HG03521 (cell line): ENCODE measurements around the gene DUS4L.

Experiments used
- ATAC-seq: cut with Tn5 transposase; IDR thresholded peaks from one replicate; pipeline ENCODE4 v1.9.1; 2021; ENCODE audit warnings: mild to moderate bottlenecking, moderate library complexity; ENCODE audit not compliant: unreplicated experiment

Gene DUS4L

DNA sequence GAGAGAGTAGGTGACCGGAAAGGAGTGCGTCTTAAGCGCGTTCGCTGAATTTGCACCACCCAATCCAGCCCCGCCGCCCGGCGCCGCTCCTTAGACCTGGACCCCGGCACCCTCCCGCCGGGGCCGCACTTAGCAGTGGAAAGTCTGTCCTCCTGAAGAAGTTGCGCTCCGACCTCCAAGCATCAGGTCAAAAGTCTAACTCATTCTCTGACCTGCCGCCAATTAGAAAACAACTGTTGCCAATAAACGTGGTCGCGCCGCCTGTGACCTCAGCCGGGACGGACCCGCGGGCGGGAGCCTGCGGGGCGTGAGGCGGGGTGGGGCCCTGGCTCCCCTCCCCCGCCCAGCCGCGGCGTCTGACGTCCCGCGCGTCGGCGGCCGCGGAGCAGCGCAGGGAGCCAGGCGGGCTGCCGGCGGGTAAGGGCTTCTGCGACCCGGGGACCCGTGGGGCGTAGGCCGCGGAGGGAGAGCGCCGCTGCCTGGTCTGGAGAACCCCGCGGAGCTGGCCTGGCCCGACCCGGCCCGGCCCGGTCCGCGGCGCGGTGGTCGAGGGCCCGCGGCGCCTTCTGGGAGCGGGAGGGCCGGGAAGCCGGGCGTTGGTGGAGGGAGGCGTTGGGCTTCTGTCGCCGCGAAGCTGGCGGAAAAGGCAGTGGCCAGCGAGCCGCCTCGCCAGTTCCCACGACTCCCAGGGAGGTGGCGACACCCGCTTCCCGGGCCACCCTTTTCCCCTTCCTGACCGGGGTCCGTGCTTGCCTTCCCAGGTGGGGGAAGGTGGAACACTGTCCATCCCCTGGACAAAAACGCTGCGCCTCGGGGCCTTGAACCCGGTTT, 16.3 kb downstream of the DUS4L start, which contains the start of gene BCAP29:
BCAP29 (plus strand) TSS at position 362 of the 831 bp plus-strand sequence. CDS start 527 bp downstream, outside the sequence.
- peak; percentile 91 for ATAC-seq

DNA sequence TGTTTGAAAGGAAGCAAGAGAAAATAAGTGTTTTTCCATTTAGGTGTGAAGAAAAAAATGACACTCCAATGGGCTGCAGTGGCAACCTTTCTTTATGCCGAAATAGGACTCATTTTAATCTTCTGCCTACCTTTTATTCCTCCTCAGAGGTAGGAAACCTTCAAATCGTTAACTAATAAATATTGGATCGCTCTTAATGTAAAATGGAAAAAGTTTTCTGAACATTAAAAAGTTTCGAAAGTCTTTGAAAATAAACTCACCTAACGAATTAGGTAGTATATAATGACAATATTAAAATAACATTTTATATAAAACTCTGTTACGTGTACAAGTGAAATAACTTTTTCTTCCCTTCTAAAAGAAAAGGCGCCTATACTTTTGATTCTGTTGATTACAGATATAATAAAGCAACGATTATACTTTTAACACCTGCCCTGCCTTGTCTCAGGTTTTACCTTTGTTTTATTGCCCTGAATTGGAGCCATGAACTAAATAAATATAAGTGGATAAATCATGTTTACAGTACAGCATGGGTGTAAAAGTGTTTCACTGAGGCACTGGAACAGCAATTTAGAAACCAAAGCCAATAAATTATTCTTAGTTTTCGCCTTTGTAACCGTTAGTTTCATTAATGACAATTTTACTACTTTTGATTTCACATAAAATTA, 17.1 kb downstream of the DUS4L start:
- ATAC-seq: no peak

DNA sequence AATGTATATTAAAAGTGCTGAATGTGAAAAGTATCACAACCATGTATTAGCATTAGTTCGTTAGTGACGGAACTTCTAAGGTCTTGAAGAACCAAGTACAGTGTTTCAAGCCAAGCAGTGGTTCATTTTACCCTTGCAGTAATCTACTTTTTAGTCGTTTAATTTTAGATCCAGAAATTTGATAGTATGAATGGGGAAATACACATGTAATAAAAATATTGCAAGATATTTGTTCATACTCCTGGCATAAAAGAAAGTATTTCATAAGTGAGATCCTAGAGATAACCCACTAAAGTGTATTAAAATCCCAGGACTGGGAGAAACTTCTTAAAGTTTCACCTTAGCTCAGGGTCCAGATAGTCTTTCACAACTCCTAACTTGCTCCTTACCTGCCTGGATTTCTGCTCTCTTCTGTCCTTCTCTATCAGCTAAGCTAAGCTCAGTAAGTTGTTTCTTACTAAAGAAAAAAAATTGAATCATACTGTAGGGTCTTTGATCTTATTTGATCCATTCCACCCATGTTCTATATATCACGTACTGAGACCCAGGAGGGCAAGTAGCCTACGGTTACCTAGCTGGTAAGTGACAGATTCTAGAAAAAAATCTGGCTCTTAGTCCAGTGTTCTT, 17.7 kb downstream of the DUS4L start:
- ATAC-seq: no peak

DNA sequence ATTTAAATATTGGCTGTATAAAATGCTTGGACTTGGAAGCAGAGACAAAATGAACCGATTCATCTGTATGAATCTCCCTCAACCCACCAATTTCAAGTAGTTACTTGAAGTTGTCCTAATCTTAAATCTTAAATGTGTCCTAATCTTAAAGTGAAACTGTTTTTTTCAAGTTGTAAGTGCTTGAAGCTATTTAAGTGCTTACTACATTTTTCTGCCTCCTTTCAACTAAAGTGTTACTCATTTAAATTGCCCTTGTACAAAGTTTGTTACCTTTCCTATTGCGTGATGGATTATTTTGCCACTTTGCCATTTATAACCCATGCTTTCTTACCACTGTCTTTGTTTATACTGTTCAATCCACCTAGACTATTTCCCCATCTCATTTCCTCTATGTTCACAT, 19.1 kb downstream of the DUS4L start:
- ATAC-seq: no peak

DNA sequence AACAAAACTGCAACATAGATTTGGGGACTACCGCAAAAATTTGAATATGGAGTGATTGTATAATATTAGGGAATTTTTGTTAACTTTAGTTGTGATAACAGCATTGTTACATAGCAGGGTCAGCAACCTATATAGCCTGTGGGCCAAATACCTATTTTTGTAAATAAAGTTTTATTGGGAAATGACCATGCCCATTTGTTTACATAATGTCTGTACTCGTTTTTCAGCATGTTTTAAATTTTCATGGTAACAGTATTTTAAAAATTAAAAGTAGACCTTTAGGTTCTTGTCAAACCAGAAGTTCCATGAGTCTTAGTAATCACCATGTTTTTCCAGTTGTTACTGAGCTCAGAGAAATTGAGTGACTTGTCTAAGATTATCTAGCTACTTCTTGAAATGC, 20.9 kb downstream of the DUS4L start:
- no peak for ATAC-seq

DNA sequence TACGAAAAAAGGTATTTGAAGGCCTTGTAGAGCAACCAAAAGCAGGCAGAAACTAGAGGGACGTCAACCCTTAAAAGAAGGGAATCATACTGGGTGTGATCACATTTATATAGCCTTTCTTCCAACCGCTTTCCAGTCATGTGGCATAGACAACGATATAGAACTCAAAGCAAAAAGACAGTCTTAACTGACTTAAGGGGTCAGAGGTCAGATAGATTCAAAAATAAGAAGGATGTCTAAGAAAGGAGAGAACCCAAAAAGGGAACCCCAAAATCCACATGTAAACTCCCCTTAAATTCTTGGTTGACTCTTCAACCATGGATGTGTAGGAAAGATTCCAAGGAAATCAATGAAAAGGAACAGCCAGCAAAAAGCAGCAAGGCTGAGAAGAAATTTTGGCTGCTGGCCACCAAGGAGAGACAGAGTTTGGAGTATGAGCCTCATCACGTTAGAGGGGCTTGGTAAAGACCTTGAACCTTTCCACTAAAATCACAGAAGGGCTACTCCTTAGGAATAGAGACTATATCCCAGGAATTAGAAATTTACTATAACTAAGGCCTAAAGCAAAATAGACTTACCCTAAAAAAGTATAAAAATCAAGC, 24.9 kb downstream of the DUS4L start:
- no peak for ATAC-seq

DNA sequence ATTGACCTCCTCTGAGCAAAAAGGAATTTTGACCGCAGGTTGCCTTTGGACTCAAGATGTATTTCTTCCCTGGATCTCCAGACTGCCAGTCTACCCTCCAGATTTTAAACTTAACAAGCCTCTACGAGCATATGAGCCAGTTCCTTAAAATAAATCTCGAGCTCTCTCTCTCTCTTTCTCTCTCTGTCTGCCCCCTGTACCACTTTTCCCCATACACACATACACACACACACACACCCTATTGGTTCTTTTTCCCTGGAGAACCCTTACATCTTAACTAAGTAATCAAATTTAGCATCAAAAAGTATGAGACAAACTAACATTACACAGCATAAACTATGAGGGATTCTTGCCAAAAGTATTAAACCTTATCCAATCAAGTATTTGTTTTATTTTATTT, 27.6 kb downstream of the DUS4L start:
- no peak for ATAC-seq

DNA sequence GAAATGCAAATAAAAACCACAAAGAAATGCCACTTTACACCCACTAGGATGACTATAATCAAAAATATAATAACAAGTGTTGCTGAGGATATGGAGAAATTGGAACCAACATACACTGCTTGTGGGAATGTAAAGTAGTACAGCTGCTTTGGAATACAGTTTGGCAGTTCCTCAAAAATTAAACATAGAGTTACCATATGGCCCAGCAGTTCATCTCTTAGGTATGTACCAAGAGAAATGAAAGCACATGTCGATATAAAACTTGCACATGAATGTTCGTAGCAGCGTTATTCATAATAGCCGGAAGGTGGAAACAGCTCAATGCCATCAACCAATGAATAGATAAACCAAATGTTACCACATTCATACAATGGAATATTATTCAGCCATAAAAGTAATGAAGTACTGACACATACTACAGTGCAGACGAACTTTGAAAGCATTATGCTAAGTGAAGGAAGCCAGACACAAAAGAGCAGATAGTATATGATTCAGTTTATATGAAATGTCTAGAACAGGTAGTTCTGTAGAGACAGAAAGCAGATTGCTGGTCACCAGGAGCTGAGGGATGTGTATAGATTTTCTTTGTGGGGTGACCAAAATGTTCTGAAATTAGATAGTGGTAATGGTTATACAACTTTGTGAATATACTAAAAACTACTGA, 28.7 kb downstream of the DUS4L start:
- no peak for ATAC-seq

DNA sequence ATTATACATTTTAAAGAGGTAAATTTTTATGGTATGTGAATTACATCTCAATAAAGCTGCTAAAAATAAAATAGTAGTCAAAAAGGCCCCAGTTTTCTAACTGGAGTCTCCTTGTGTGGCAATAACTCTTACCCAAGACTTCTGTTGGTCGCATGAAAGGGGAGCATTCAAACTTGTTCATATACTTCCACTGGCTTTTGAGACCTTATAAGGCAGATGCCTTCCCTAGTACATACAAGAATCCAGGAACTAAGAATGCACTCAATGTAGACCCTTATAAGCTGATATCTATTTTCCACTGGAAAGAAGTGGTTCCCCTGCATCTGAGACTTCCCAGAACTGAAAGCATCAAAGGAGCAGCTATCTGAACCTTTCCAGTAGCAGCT, 29.2 kb downstream of the DUS4L start:
- ATAC-seq: no peak

DNA sequence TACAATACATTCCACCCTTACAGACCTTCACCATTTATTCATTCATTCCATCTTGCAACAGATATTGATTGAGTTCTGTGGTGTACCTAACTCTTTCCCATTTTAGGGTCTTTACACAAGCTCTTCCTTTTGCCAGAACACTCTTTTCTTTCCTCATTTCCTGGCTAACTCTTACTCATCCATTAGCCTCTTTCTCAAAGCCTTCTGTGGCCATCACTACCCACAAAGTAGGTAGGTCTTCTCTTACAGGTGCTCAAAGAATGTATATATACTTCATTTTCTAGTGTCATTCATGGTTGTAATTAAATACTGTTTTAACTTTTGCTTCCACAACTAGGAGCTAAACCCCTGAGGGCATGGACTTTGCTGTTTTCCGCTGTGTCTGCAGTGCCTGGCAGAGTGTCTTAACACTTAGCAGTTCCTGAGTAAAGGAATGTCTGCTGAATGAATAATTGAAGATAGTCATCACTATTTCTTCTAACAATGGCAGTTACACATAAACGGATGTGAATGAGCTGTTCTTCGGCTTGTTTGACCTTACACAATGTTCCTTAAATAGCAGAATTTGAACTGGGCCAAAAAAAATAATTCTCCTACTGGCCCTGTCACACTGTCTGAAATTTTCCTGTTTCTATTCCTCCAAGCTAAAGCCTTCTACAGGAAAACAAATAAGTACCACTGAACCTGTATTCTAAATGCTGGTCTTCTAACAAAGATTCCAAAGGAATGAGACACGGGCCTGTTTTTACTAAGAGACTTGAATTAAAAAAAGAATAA, 31.4 kb downstream of the DUS4L start:
- ATAC-seq: no peak

DNA sequence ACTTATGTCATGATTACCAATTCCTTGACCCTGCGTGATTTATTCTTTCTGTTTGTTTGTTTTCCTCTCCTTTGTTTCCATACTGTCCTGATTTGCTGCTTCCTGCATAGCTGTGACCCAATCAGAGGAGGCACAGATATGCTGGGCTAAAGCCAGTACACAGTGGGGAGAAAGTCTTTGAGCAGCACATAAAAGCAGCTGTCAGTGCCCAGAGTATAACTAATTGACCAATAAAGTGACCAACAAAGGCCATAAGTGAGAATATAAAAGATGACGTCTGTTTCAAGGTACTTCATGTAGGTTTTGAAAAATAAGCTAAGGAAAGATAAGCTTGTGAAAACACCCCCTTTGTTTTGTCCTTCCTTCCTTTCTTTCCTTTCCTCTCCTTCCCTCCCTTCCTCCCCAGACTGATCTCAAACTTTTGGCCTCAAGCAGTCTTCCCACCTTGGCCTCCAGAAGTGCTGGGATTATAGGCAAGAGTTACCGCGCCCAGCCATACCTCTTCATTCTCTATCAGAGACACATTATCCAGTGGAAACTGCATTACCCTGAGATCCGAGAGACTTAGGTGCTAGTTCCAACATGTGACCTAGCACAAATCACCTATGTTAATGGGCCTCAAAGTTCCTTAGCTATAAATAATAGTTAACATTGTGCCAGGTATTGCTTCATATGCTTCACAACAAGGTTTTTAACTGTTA, 33.3 kb downstream of the DUS4L start:
- no peak for ATAC-seq

DNA sequence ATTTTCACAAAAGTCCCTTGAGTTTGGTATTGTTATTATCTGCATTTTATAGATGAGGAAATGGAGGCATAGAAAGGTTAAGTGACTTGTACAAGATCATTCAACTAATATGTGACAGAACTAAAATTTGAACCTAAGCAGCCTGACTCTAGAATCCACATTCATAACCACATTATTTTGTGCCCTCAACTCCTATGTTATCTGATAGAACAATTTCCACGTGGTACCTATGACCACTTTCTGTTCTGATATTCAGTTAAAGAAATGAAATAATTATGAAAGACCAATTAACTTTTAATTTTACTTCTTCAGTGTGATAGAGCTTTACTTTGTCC, 33.8 kb downstream of the DUS4L start:
- no peak for ATAC-seq

DNA sequence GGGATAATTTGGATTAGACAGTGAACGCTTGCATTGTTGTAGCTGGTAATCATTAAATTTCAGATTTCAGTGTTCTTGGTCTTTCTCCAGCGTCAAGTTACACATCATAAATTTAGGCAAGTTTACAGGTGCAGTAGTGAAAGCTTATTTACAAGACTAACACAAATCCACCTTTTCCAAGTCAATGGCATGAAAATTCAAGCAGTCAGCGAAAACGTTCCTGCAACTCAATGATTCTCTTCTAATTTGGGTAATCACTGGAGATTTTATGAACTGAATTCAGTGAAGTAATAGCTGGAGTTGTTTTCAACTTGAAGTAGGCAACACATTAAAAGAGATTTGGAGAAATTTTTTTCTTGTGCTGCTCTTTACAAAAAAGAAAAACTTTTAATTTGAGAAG, 34.2 kb downstream of the DUS4L start:
- no peak for ATAC-seq

DNA sequence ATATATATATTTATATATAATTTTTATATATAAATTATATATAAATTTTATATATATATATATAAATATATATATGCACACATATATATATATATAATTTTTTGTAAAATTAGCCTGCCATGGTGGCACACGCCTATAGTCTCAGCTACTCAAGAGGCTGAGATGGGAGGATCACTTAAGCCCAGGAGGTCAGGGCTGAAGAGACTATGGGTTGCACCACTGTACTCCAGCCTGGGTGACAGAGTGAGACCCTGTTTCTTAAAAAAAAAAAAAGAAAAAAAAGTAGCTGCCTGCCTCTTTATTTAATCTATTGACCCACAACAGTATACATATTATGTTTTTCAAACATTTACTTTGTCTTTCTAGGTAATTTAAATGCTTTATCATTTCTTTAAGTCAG, 35.5 kb downstream of the DUS4L start:
- ATAC-seq: no peak

DNA sequence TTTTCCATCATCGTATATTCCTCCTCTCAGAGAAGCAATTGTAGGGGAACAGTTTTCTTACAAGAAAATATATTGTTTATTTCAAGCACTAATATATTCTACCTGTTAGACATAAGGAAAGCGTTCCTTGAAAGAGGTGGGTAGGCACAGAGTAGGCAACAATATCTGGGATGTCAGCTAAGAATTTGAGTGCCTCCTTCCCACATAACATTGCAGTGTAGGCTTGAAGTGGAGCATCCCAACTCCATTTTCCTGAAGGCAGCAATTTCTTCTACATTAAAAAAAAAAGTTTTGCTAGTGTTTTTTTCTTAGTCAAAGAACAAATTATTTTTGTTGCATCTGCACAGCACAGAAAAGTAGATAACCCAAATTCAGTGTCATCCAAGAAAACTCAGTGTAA, 37.0 kb downstream of the DUS4L start:
- ATAC-seq: no peak

DNA sequence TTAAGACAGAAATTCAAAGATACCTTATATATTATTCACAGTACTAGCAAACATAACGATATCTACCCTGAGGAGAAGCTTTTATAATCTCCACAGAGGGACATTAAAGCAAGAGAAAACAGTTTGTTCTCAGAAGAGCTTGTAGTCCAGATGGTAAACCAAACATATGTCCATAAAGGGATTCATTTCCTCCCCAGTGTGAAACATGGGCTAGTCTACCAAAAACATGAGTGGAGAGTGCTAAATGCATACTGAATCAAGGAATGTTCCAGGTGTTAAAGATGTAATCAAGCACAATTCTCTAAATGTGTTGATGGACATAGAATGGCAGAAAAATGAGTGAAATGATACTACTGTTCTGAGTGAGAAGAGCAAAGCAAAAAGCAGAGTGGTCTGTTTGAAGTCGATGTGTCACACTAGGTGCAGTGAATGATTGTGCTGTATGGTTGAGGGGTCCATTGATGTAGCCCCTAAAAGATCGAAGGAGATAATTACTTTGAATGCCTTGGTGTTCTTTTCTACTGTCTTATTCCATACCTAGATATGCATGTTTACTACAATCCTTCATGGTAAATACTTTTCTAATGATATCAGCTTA, 41.5 kb downstream of the DUS4L start:
- ATAC-seq: no peak

DNA sequence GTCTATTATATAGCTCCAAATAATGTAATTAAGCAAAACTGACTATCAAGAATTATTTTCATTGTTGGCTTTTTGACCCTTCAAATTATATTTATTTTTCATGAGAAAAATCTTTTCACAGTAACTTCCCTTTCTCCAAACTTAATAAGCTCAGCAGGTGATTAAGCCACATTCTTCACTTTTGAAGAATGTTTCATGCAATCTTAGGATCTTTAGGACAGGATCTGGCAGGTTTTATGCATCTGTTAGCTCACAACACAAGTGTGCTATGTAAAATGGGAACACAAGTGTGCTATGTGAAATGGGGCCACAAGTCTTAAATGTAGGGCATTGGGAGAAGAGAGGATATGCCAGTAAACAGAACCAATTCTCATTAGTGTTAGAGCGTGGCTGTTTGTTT, 42.5 kb downstream of the DUS4L start:
- no peak for ATAC-seq

DNA sequence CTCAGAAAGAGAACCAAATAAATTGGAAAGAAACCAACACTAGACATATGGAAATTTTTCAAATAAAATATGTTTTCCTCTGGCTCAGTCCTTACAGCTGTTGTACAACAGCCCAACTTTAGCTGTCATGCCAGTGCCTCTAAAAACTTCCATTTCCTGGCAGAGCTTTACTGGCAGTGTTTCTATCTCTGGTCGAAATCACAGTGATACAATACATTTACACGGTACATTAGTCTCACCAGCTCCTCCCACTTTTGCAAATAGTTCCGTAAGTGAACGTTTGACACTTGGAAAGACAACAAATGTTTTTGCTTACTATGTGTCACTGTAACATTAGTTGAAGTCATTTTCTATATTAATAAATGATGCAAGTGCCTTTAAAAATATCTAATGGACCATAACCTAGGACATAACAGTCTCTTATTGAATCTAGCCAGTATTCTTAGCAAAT, 46.1 kb downstream of the DUS4L start:
- ATAC-seq: no peak

DNA sequence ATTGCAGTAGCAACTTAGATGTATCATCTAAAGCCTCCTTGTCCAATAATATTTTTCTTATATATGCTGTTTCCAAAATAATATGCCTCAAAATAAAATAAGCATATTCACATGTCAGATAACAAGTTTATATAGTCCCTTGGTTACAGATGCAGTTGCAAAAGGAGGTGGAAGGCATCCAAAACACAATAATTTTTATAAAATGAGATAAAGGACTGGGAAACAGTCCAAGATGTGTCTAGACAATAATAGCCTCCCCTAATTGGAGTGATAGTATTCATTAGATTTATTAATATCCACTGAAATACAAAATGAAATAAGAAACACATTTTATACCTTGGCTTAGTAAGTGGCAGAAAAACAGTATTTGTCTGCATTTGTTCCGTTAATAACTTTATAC, 46.6 kb downstream of the DUS4L start:
- ATAC-seq: no peak
